Stimulated activated CD4-positive, alpha-beta T cell treated with anti-CD3 and anti-CD28 coated beads, TNF-alpha, amount 100 ng/mL, for 1 hour (primary cell): ENCODE measurements around the gene HDAC5.
"Not testable (repeated sequence)": the region's sequence is repeated elsewhere in the genome, so short reads cannot be mapped to it uniquely, and the experiment has no call there.

Experiments used
- DNase-seq, 3 donors: peaks; one replicate each; pipeline ENCODE4 v3.0.0-alpha.2; 2020; ENCODE audit warnings: low read depth in 3 of 3, low spot score in 1 of 3

Gene HDAC5

GRCh38 chr17:44037471-44037870 is 86.0 kb downstream of the HDAC5 start:
- no peak for DNase-seq

GRCh38 chr17:44034688-44035087 is 88.8 kb downstream of the HDAC5 start:
- not testable (repeated sequence) for DNase-seq

GRCh38 chr17:44033861-44034408 is 89.5 kb downstream of the HDAC5 start:
- no peak for DNase-seq

DNA sequence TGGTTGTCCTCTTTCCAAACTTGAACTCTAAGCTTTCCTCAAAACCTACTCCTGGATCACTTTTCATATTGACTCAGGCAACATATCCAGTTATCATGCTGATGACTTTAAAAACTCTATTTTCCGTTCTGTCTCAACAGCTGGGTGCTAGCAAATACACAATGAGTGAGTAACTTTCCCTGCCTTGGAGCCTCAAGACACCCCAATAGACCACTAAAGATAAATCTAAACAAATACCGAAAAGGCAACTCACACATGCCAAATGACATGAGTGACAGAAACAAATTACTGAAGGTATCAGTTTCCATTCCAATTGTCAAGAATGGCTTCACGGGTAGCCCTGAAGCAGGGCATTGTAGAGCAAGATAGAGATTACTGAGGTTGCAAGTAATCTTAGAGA is 93.0 kb downstream of the HDAC5 start:
- DNase-seq: no peak

DNA sequence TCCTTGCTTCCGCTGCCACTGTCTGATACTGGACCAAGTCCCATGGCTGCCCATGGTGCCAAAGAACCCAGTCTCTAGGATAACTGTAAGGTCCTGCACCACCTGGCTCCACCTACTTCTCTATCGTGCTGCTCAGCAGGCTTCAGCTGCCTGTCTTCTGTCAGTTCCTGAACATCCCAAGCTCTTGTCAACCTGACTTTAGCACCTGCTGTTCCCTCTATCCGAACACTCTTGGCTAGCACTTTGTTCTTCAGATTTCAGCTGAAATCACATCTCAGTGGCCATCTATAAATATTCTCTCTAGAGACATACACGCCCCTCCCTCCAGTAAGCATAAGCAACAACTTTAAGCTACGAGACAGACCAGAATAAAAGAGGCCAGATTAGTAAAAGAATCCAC is 93.7 kb downstream of the HDAC5 start:
- DNase-seq: no peak
